Superior temporal gyrus (tissue), 1 donor: ENCODE results near the gene RNU1-3.

Experiments used
- DNase-seq: peaks from one replicate; pipeline ENCODE4 v3.0.0-alpha.2; 2016; ENCODE audit errors: extremely low spot score

Gene RNU1-3

DNA sequence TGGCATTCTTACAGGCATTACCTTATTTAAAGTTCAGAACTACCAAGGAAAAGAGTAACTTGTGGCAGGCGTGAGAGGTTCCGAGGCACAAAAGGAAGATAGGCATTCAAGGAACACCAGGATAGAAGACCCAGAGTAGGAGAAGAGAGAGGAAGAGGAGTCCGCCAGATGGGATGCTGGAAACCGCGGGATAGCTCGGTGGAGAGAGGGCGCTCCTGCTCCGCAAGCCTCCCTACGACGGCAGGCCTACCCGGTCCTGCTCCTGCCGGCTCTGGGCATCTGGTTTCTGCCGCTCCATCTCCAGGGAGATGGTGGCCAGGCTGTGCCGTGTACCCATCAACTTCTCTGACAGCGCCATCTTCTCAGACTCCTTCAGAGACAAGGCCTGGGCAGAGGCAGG is 48.0 kb downstream of the RNU1-3 start:
- no peak for DNase-seq

DNA sequence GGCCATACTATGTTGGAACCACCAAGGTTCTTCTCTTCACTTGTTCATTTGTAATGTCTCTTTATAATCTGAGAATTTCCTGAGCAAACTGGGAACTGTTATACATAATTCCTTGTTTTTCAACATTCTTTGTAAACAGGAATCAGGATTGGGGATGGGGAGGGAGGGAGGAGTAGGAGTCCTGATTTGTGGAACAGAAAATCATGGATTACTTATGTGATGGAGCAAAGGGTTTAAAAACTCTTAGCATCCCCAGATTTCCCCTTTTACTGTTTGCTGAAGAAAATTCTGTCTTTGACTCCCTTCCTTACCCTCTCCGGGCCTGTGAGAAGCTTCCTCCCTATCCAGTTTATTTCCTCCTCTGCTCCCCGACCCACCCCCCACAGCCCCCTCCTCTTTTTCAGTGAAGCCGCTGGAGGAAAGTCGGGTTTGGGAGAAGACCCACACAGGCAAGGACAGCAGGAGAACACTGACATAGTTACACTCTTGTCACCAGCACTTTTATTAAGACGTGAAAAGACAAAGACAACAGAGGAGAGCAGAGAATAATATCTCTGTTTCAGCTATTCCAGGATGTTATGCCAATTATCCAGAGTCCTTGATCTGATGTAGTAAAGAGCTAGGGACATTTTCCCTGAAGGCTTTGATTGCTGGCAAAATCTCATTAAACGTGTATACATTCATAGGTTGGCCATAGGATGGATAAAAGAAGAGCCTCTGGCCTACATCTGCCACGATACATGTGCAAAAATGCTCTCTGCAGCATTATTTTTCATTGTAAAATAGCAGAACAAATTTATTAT is 48.8 kb downstream of the RNU1-3 start:
- DNase-seq = no peak

DNA sequence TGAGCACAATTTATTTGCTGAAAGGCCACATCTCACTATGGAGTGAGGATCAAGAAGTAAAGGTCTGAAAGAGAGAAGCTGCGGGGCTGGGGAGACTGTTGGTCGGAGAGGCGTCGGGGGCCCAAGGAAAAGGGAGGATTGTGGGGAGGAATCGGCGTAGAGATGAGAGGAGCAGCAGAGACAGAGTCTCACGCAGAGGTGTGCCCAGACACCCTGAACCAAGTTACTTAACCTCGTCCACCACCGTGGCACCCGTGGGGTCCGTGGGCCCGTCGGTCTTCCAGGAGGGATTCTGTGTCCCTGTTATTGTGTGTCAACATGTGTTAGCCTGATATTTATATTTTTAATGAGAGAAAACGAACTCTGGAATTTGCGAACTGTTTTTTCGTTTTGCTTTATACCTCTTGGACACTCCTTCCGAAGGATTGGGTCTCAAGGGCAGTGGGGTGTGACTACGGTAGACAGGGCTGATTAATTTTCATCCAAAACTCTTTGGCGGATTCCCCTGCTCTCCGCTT is 49.6 kb downstream of the RNU1-3 start:
- DNase-seq = no peak
